ENCODE results near the gene ALG11. TPM values are rescaled to one million over a fixed set of nuclear protein-coding genes. Genes with fewer than 3 reads are reported as not detected.
A peak's percentile ranks its signal among the peaks of the same experiment; 100 is the strongest.

ALG11 gene, protein sequence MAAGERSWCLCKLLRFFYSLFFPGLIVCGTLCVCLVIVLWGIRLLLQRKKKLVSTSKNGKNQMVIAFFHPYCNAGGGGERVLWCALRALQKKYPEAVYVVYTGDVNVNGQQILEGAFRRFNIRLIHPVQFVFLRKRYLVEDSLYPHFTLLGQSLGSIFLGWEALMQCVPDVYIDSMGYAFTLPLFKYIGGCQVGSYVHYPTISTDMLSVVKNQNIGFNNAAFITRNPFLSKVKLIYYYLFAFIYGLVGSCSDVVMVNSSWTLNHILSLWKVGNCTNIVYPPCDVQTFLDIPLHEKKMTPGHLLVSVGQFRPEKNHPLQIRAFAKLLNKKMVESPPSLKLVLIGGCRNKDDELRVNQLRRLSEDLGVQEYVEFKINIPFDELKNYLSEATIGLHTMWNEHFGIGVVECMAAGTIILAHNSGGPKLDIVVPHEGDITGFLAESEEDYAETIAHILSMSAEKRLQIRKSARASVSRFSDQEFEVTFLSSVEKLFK
- 26.7 and 28.0 TPM in 2 replicates for total RNA-seq

GRCh38 chr13:52011632-52012511 is at the start of gene ALG11:
ALG11 (plus strand) TSS chr13:52012398; CDS start chr13:52012419, 21 bp downstream.
- intact Hi-C loops (cut with micrococcal nuclease) = loop anchor here (1.0 to 10.0 kb wide), 10 partner anchors 115 to 640 kb away; partner anchors contain the start of genes CKAP2, DHRS12, INTS6 and SUGT1
- Mint-ChIP-seq H3K4me3 (peak within 1 kb of the TSS; percentile 99), H3K36me3 (ENCODE audit: low read depth) (peaks cover 7% of the 10 kb centered on the region)

GRCh38 chr13:51966186-51966585 is 46.0 kb upstream of the ALG11 start:
- Mint-ChIP-seq H3K27ac (no peak overlapping the region), H3K4me1 (peaks cover 37% of the 10 kb centered on the region), H3K36me3 (ENCODE audit: low read depth) (no peaks in the 10 kb centered on the region), H3K4me3 (no peak overlapping the region), H3K9me3 (no peaks in the 10 kb centered on the region), H3K27me3 (peaks cover 2% of the 10 kb centered on the region)
- DNase-seq = no peak
- intact Hi-C loops (cut with micrococcal nuclease) = no loop called here

More at GRCh38 chr13:52011632-52012511, at the start of gene ALG11:
- Mint-ChIP-seq H3K4me1 (peaks cover 8% of the 10 kb centered on the region), H3K27me3 (peaks cover 34% of the 10 kb centered on the region), H3K9me3 (no peaks in the 10 kb centered on the region), H3K27ac (peak within 1 kb of the TSS; percentile 93)
- DNase-seq = peak; percentile 100

- peaks cover 25% of the 10 kb centered on the region for H3K4me1 Mint-ChIP-seq
- DNase-seq = no peak
- peak overlapping the region; percentile 2 for H3K27ac Mint-ChIP-seq
- H3K9me3 Mint-ChIP-seq = no peaks in the 10 kb centered on the region
- intact Hi-C loops (cut with micrococcal nuclease) = no loop called here
- H3K27me3 Mint-ChIP-seq = peaks cover 2% of the 10 kb centered on the region
- peak overlapping the region; percentile 13 for H3K4me3 Mint-ChIP-seq
- H3K36me3 Mint-ChIP-seq (ENCODE audit: low read depth) = no peaks in the 10 kb centered on the region
Observed at GRCh38 chr13:51967482-51968446, 44.4 kb upstream of the ALG11 start.

DNA sequence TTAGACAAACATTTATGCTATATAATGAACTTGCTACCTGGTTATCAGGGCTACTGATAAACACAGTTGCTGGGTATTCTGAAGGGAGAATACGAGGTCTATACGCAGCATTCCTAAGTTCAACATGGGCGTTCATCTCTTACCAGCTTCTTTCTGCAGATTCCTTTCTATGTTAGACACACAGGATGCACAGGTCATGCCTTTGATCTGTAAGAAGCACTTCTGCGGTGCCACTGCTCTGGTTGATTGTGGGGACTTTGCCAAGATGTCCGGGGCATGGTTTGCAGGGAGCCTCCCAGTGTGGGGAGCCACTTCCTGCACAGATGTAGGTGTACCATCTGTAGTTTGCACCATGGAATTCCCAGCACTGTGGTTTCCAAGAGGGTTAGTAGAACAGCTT is 41.8 kb upstream of the ALG11 start:
- Mint-ChIP-seq H3K27me3 (no peaks in the 10 kb centered on the region), H3K4me3 (no peak overlapping the region), H3K27ac (no peak overlapping the region), H3K36me3 (ENCODE audit: low read depth) (no peaks in the 10 kb centered on the region), H3K4me1 (peaks cover 25% of the 10 kb centered on the region), H3K9me3 (no peaks in the 10 kb centered on the region)
- peak; percentile 67 for DNase-seq
- intact Hi-C loops (cut with micrococcal nuclease) = no loop called here

- no peaks in the 10 kb centered on the region for H3K36me3 Mint-ChIP-seq (ENCODE audit: low read depth)
- no peak for DNase-seq
- no peaks in the 10 kb centered on the region for H3K27me3 Mint-ChIP-seq
- no peak overlapping the region for H3K4me3 Mint-ChIP-seq
- H3K4me1 Mint-ChIP-seq = peaks cover 17% of the 10 kb centered on the region
- no peak overlapping the region for H3K27ac Mint-ChIP-seq
- intact Hi-C loops (cut with micrococcal nuclease) = no loop called here
- no peaks in the 10 kb centered on the region for H3K9me3 Mint-ChIP-seq
Observed at GRCh38 chr13:51971520-51972426, 40.4 kb upstream of the ALG11 start.

DNA sequence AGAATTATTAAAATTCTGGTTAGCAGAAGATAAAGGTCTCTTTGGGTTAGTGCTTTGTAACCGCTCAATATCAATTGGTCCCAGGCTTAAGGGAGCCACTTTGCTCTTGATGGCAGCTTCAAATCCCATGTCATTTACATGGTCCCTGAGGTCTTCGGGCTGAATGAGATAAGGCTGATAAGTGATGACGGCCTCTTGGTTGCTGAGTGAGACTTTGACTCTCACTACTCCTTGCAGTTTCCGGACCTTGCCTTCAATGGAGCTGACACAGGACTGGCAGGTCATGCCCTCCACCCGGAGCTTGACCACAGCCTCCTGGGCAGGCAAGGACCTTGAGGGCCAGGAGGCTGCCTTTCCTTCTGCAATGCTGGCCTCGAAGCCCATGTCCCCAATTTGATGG is 37.7 kb upstream of the ALG11 start:
- Mint-ChIP-seq H3K4me1 (peaks cover 3% of the 10 kb centered on the region), H3K9me3 (no peaks in the 10 kb centered on the region), H3K27me3 (no peaks in the 10 kb centered on the region), H3K27ac (no peak overlapping the region), H3K36me3 (ENCODE audit: low read depth) (no peaks in the 10 kb centered on the region), H3K4me3 (no peak overlapping the region)
- intact Hi-C loops (cut with micrococcal nuclease) = no loop called here
- no peak for DNase-seq

GRCh38 chr13:51976423-51976822 is 35.8 kb upstream of the ALG11 start:
- Mint-ChIP-seq H3K4me1 (no peaks in the 10 kb centered on the region), H3K27me3 (no peaks in the 10 kb centered on the region), H3K36me3 (ENCODE audit: low read depth) (no peaks in the 10 kb centered on the region), H3K9me3 (no peaks in the 10 kb centered on the region), H3K4me3 (no peak overlapping the region), H3K27ac (no peak overlapping the region)
- intact Hi-C loops (cut with micrococcal nuclease) = no loop called here
- no peak for DNase-seq

- Mint-ChIP-seq H3K27ac (no peak overlapping the region), H3K4me1 (no peaks in the 10 kb centered on the region), H3K27me3 (no peaks in the 10 kb centered on the region), H3K9me3 (no peaks in the 10 kb centered on the region), H3K4me3 (no peak overlapping the region), H3K36me3 (ENCODE audit: low read depth) (no peaks in the 10 kb centered on the region)
- intact Hi-C loops (cut with micrococcal nuclease) = no loop called here
- DNase-seq = no peak
Observed at GRCh38 chr13:51976890-51977289, 35.3 kb upstream of the ALG11 start.

DNA sequence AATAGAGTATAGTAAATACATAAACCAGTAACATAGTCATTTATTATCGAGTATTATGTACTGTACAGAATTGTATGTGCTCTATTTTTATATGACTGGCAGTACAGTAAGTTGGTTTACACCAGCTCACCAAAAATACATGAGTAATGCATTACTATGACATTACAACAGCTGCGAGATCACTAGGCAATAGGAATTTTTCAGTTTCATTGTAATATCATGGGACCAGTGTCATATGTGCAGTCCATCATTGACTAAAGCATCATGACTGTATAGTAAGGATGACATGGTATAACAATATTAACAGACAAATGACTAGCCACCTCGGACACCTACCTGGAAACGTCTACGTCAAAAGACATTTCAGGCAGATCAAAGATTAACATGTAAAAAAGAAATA is 34.6 kb upstream of the ALG11 start:
- Mint-ChIP-seq H3K4me3 (no peak overlapping the region), H3K27me3 (no peaks in the 10 kb centered on the region), H3K27ac (no peak overlapping the region), H3K36me3 (ENCODE audit: low read depth) (no peaks in the 10 kb centered on the region), H3K9me3 (no peaks in the 10 kb centered on the region), H3K4me1 (no peaks in the 10 kb centered on the region)
- DNase-seq = no peak
- intact Hi-C loops (cut with micrococcal nuclease) = no loop called here

GRCh38 chr13:51978796-51979556 is 33.2 kb upstream of the ALG11 start:
- Mint-ChIP-seq H3K27ac (no peak overlapping the region), H3K4me1 (no peaks in the 10 kb centered on the region), H3K4me3 (no peak overlapping the region), H3K9me3 (no peaks in the 10 kb centered on the region), H3K27me3 (no peaks in the 10 kb centered on the region), H3K36me3 (ENCODE audit: low read depth) (no peaks in the 10 kb centered on the region)
- intact Hi-C loops (cut with micrococcal nuclease) = no loop called here
- no peak for DNase-seq

DNA sequence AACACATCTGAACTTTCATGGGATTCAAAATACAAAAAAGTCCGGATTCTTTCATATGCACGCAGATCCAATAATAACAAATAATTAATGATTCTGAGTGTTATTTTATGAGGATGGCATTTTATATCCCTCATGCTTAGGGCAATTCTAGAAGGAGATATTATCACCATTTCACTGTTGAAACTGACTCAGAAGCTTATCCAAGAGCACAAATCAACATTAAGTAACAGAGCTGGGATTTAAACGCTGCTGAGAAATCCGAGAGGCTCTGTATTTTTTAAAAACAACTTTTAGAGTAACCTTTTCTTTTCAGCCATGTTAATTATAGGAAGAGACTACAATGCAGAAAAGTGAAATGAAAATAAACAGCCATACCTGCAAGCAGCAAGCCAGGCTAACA is 31.3 kb upstream of the ALG11 start:
- DNase-seq = no peak
- no peak overlapping the region for H3K27ac Mint-ChIP-seq
- peaks cover 15% of the 10 kb centered on the region for H3K27me3 Mint-ChIP-seq
- intact Hi-C loops (cut with micrococcal nuclease) = no loop called here
- H3K4me3 Mint-ChIP-seq = no peak overlapping the region
- no peaks in the 10 kb centered on the region for H3K4me1 Mint-ChIP-seq
- peaks cover 4% of the 10 kb centered on the region for H3K9me3 Mint-ChIP-seq
- no peaks in the 10 kb centered on the region for H3K36me3 Mint-ChIP-seq (ENCODE audit: low read depth)

GRCh38 chr13:51981355-51981754 is 30.8 kb upstream of the ALG11 start:
- Mint-ChIP-seq H3K27ac (no peak overlapping the region), H3K4me1 (no peaks in the 10 kb centered on the region), H3K9me3 (peaks cover 4% of the 10 kb centered on the region), H3K36me3 (ENCODE audit: low read depth) (no peaks in the 10 kb centered on the region), H3K4me3 (no peak overlapping the region), H3K27me3 (peaks cover 18% of the 10 kb centered on the region)
- intact Hi-C loops (cut with micrococcal nuclease) = no loop called here
- DNase-seq = no peak
